EH (cell line): Measurements from ENCODE around the gene TBXAS1.

Source experiments
- DNase-seq: peaks from one replicate; pipeline ENCODE4 v3.0.0-alpha.2; 2015; ENCODE audit warnings: low read depth

The TBXAS1 gene

GRCh38 chr7:139946533-139946932 lies 117.5 kb downstream of the TBXAS1 start:
- no peak for DNase-seq

DNA sequence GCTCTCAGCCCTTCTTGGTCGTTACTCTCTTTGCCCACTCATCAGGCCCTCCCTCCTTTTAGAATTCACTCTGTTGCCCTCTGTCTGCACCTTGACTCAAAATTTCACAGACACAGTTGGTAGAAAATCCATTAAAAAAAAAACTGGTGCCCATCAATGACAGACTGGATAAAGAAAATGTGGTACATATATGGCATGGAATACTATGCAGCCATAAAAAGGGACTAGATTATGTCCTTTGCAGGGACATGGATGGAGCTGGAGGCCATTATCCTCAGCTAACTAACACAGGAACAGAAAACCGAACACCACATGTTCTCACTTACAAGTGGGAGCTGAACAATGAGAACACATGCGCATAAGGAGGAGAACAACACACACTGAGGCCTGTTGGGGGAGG lies 118.0 kb downstream of the TBXAS1 start:
- no peak for DNase-seq

DNA sequence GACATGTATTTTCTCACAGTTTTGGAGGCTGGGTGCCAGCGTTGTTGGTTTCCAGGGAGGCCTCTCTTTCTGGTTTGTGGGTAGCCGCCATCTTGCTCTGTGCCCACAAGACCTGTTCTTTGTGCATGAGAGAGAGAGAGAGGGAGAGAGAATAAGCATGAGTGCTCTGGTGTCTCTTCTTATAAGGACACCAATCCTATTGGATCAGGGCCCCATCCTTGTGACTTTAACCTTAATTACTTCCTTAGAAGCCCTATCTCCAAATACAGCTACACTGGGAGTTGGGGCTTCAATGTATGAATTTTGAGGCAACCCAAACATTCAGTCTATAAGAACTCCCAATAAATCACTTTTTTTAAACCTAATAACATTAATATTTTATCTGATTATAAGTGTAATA lies 119.1 kb downstream of the TBXAS1 start:
- no peak for DNase-seq

DNA sequence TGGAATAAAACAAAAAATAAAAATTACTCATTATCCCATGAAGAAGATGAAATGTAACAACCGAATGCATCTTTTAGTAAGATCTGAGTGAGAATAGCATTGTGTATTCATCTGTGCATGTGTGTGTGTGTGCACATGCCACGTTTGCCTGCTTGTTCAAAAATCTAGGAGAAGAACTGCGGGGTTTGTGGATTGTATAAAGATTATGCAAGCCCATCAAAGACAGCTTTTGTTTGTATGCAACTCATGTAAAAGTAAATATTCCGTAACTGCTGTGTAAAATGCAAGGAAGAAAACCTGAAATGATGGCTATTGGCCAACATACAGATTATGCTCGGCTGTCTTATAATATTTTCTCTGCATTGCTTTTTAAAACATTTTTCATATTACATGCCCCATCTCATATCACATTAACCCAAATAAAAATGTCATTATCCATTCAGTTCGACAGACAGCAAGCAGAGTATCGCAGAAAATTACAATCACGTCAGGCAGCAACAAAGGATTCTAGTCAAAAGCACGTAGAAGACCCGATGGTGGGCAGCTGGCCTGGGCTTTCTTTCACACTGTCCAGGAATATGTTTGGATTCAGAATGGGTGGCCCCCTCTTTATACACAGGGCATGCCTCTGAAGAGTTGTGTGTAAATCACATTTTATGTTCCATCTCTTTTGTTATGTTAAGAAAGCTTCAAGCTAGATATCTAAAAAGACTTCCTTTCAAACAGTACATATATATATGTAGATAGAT lies 119.7 kb downstream of the TBXAS1 start:
- no peak for DNase-seq

GRCh38 chr7:139949629-139950028 lies 120.6 kb downstream of the TBXAS1 start:
- DNase-seq: no peak

DNA sequence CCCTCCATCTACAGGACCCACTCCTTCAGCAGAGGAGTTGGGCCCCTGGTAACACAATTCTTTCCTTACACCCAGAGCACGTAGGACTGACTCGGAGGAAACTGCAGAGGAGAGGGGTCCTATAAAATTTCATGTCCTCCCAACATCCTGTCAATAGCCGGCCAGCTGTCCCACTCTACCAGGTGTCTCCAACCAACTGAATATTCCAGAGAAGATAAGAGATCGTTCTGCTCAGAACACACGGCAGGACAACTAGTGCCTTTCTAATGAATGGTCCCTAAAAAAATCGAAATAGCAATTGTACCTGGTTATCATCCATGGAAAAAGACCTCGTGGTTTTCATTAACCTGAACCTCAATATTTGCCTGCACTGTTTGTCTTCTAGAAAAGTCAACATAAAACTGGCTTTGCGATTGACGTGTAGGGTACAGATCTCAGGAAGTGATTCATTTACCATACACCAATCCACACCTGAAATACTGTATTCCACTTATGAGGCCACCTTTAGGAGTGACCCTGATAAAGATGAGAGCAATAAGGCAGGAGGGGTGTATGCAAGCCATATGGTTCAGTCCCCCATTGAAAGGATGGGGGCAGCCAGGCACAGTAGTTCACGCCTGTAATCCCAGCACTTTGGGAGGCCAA lies 121.9 kb downstream of the TBXAS1 start:
- DNase-seq: no peak

DNA sequence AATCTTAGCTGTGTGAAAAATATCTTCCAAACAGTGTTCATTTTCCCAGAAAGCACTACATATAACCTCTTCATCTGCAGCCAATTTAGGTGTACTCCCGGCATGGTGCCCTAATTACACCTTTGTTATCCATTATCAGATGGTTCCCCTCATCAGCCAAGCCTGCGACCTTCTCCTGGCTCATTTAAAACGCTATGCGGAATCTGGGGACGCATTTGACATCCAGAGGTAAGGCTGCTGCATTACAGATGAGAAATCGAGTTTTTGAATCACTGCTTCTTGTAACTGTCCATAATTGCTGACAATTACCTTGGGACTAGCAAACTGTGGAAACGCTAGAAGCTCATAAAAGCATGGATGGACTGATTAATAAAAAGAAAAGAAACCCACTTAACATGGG lies 124.2 kb downstream of the TBXAS1 start:
- no peak for DNase-seq

GRCh38 chr7:139955109-139955820 lies 126.2 kb downstream of the TBXAS1 start:
- DNase-seq: no peak

DNA sequence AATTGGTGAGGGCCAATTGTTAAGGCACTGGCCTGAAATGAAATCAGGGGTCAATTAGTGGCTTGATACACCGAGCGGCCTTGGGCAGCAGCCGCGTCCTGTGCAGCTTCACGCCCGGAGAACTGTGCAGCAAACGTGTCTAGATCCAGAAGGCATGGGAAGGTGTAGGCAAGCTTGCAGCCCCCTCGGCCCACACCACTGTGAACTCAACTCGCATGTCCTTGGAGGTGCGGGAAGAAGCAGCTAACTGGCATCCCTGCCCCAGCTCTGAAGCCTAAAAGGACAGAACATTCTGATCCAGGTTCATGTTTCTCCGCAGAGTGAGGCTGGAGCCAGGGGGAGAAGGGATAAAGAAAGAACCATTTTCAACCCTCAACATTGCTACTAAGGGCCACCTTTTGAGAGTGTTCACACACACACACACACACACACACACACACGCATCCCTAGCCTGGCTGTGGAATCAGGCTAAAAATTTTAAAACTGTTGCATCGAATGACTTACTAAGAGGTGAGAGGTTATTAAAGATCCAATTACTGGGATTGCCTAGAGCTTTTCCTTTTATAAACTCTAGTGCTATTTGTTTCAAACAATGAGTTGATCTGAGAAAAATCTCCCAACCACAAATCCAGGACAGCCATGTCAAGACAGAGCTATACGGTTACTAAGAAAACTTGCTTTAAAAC lies 129.7 kb downstream of the TBXAS1 start:
- no peak for DNase-seq

DNA sequence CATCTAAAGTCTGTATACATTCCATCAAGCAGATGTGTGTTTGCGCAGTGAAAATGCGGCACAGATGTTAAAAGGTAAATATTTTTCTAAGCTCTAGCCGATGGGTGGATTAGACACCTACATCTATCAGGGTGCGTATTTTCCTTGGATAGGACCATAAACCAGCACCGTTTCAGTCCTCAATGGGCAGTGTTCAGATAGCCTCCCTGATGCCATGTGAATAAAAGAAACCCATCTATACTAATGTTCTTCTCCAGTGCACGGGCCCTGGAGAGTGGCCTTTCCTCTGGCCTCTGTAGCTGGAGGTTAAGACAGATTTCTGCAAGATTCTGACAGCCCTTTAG lies 130.2 kb downstream of the TBXAS1 start:
- DNase-seq: no peak

DNA sequence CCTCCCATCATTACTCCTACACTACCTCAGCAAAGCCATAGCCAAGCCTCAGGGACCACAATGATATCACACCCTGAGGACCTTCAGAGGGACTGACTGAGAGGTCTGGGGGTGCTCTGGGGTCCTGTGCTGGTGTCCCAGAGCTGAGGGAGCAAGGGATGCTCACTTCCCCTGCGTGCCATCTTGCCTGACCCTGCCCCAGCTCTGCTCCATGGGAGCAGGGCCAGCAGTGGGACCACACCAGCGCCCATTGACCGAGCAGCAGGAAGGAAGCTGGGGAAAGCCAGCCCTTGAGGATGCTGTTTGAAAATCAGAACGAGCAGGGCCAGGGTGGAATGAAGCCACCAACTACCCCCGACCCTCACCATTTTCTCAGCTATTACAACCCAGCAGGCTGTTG lies 130.7 kb downstream of the TBXAS1 start:
- no peak for DNase-seq

- peak; percentile 21 for DNase-seq
Measured at GRCh38 chr7:139960157-139960556, 131.1 kb downstream of the TBXAS1 start.

- DNase-seq: no peak
Measured at GRCh38 chr7:139965942-139966628, 137.0 kb downstream of the TBXAS1 start.

- DNase-seq: no peak
Measured at GRCh38 chr7:139966949-139967348, 137.9 kb downstream of the TBXAS1 start.

GRCh38 chr7:139968931-139969330 lies 139.9 kb downstream of the TBXAS1 start:
- no peak for DNase-seq

DNA sequence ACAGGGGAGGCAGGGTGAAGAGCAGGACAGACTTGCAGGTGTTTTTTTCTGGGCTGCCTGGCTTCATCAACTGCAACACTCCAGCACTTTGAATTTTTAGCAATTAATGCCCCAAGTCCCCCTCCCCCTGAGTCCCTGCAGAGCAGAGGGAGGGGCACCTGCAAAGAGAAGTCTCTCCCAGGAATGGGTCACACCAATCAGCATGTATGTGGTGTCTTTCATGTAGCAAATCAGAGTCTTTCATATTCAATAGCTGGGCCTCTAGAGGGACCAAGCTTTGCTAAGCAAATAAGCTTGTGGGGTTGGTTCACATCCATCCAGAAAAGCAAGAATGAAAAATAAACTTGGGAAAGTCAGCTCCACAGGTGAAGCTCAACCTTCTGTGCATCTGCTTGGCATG lies 143.0 kb downstream of the TBXAS1 start:
- no peak for DNase-seq

DNA sequence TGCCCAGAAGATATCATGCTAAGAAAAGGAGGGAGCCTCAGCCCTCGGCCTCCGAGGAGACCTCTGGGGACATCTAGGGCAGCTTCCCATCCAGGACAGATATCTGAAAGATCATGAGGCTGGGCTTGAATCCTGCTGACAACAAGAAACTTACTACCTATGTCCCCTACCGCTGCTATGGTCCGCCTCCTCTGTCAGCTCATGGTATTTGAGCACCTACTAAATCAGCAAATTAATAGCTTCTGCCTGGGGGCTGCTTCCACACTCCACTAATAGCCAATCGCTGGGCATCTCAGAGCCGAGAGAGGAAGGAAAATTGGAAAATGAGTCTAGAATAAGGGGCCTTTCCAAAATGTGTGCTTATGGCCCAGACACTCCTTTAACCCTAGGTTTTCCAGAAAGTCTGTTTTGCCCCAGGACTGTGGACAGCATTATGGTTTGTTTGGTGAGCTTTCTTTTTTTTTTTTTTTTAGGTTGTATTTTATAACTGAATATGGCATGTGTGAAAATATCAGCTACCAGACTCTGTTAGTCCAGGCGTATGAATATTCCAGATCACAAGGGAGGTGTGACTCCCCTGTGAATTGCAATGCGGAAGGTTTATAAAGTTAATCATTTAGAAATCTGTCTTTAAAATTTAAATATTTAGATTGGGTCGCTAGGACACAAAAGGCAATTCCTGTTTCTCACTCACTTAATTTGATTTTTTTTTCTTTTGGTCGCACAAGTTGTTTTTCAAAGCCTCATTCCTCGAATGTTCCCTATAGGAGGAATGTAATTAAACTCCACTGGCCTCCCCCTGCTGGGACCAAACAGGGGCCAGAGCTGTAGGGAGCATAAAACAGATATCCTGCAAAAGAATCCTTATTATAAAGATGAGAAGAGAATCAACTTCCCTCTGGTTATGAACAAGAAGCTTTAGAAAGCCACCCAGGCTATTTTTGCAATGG lies 144.3 kb downstream of the TBXAS1 start:
- DNase-seq: no peak

- DNase-seq: no peak
Measured at GRCh38 chr7:139974179-139974811, 145.2 kb downstream of the TBXAS1 start.

DNA sequence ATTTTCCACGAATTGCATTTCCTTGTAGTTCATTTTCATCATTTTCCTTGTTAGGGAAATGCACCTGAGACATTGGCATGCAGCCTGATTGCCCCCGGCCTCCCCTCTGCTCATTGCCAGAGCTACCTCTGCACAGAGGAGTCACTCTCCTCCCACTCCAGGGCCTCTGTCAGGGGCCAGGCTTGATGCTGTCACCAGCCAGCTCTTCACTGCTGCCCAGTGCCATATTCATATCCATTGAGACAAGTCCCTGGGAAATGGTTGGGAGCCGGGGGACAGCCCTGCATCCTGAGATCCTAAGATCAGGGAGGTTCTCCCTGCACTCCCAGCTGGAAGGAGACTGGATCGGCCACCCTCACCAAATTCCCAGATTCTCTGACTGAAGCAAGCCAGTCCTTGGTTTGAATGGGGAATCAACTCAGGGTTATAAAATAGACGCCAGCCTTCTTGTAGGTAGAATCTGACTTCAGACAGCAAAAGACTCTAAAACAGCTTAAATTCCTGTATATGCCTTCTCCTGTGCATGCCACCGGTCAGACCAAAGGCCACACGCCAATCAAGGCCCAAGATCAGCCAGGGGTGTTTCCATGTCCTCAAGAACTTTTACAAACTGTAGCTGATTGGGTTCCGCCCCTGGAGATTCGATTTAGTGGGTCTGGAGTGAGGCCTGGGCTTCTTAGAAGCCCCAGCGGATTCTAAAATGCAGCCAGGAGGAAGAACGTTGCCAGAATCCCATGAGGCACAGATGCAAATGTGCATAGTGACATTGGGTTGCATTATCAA lies 147.2 kb downstream of the TBXAS1 start:
- DNase-seq: no peak
